CD4-positive, alpha-beta T cell treated with Interleukin-17A for 1 hour (primary cell): Measurements from ENCODE around the gene PDLIM7.
"Not testable (repeated sequence)": the region's sequence is repeated elsewhere in the genome, so short reads cannot be mapped to it uniquely, and the experiment has no call there.

Experiments used
- DNase-seq: peaks from one replicate; pipeline ENCODE4 v3.0.0-alpha.2; 2020

PDLIM7 gene

GRCh38 chr5:177489119-177489716 is 8.2 kb downstream of the PDLIM7 start:
- DNase-seq = no peak

GRCh38 chr5:177487975-177488374 is 9.4 kb downstream of the PDLIM7 start:
- DNase-seq = no peak

GRCh38 chr5:177487144-177487543 is 10.3 kb downstream of the PDLIM7 start:
- DNase-seq = no peak

DNA sequence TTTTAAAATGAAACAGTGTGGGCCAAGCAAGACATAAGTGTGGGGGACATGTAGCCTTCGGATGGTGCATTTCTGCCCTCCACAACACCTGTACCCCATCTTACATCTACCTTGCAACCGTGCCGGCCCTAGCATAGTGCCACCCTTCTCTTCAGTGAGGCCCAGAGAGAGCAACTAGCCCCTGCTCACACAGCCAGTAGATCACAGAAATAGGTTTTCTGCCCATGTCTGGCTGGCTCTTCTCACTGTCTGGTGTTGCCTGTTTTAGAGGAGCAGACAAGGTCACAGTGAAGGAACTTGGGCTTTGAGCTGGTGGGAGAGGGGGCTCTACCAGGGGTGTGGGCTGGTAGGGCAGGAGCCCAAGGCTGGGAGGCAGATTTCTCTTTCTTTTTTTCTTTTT is 11.1 kb downstream of the PDLIM7 start:
- DNase-seq = no peak

- DNase-seq = not testable (repeated sequence)
Measured at GRCh38 chr5:177485753-177486152, 11.7 kb downstream of the PDLIM7 start.

DNA sequence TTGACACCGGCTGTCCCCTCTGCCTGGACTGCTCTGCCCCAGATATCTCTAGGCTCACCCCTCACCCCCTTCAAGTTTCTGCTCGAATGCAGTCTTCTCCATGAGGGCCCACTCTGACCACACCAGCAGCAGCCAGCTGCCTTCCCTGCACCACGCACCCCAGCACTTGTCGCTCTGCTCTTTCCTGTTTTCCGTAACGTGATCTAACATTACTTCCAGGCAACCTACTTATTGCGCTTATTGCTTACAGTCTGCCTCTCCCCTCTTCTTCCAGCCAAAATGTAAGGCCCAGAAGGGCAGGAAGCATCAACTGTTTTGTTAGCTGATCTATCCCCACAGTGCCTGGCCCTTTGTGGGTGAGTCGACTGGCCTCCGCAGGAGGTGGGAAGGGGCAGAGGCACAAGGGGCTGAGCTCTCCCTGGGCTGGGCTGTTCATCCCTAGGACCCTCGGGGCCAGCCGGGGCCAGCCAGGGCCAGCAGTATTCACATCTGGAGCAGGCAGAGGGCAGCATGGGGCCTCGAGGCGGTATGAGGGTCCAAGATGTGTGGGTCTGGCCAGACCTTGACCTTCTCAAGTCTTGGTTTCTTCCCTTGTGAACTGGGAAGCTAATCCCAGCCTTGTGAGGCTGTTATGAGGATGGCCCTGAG is 12.4 kb downstream of the PDLIM7 start:
- no peak for DNase-seq

DNA sequence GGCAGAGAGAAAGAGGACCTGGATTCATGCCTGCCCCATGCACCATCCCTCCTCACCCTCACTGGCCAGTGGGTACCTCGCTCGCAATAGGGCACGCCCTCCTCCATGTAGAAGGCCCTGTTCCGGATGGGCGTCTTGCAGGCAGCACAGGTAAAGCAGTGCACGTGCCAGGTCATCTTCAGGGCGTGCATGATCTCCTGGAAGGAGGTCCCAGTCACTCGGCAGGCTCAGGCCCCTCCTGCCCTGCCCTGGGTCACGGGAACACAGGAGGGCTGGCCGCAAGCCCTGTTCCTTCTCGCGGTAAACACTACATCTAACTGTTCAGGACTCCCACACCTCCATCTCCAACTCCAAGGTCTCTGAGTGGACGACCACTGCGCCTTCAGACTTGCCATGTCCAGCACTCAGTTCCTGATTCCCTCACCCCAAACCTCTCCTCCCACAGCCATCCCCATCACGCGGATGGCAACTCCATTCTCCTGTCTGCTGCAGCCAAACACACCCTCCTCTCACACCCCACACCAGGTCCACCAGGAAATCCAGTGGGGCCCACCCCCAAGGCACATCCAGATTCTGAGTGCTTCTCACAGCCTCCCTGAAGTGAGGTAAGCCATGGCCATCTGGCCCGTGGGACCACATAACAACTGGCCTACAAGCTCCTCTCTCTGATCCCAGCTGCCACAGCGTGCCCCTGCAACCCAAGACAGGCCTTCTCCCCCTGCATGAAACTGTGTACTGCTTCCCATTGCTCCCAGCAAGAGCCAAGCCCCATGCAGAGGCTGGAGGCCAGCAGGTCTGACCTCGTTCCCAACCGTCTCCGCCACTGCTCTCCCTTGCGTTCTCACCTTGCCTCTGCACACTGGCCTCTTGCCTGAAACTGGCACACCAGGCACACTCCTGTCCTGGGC is 13.2 kb downstream of the PDLIM7 start:
- DNase-seq = no peak

DNA sequence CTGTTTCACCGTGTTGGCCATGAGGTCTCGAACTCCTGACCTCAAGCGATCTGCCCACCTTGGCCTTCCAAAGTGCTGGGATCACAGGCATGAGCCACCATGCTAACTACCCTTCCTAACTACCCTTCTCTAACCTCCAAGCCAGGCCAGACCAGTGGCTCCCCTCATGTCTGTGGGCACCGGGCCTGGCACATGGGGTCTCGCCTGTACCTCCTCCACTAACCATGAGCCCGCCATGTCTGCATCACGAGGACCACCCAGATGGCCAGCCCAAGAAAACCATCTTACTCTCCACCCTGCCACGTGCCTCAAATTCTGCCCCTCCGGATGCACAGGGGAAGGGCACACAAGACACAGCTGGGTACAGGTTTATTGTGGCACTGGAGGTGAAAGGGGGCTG is 14.4 kb downstream of the PDLIM7 start:
- DNase-seq = no peak

GRCh38 chr5:177482359-177482795 is 15.0 kb downstream of the PDLIM7 start:
- no peak for DNase-seq

DNA sequence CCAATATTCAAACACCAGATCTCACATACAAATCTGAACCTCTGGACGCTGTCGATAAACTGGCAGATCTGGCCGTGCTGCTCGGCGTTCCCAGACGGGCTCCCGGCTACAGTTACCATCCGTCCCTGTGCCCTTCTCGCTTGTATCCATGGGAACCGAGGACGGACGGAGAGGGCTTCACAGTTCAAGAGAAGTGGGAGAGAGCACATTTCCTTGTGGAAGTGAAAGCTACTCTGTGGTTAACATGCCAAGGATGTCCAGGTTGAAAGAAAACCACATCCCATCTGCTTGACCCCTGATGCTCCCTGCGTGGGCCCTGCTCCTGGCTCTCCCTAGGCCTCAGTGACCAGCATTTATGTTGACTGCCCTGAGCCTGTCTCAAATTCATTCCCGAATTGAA is 17.6 kb downstream of the PDLIM7 start:
- DNase-seq = no peak

GRCh38 chr5:177478711-177479646 is 18.4 kb downstream of the PDLIM7 start:
- DNase-seq = no peak

GRCh38 chr5:177477701-177478477 is 19.5 kb downstream of the PDLIM7 start:
- DNase-seq = no peak

GRCh38 chr5:177476531-177477233 is 20.7 kb downstream of the PDLIM7 start:
- DNase-seq = no peak

DNA sequence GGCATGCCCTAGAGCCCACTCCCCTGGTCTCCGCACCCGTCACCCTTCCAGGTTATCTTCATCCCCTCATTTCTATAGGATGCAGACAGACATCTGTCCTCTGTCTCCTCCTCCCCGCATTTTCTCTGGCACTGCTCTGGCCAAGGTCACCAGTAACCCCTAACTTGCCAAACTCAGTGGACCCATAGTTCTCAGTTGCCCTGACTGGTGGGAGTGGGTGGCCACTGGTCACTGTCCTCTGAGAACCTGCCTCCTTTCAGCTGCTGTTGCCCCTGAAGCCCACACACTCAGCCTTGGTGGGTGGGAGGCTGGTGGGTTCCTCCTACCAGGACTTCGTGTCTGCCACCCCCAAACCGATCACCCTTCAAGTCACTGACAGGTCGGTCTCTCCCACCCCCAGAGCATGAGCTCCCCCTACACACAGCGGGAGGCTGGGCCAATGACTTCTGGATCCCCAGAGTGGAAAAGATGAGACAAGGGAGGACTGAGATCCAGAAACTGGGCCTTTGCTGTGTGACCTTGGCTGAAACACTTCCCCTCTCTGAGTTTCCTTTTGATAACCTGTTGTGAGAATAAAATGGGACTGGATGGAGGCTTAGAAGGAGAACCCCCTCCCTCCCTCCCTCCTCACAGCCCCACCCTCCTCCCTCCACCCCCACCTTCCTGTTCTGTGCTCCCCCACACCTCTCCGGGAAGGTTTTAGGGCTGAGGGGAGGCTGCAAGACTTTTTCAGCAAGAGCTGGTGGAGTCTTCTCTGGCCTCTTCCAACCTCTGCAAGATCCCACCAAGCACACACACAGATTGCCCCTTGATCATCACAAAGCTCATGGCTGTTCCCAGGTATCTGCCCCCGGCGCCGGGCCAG is 21.6 kb downstream of the PDLIM7 start:
- no peak for DNase-seq

GRCh38 chr5:177474846-177475562 is 22.4 kb downstream of the PDLIM7 start:
- no peak for DNase-seq

GRCh38 chr5:177474002-177474476 is 23.4 kb downstream of the PDLIM7 start:
- no peak for DNase-seq

GRCh38 chr5:177473443-177474001 is 23.9 kb downstream of the PDLIM7 start, which contains the start of gene DBN1:
Gene DBN1, minus strand, starts transcription at chr5:177473634. Its CDS starts 113 bp downstream, at chr5:177473521.
- no peak for DNase-seq
